NB4 (cell line): ENCODE data around the gene PLSCR3.

Experiments used
- DNase-seq: peaks from one replicate; pipeline ENCODE4 v3.0.0; 2010; ENCODE audit warnings: low read depth
- H3K4me3 ChIP-seq: one replicate; pipeline ENCODE4 v1.5.1; 2011; ENCODE audit warnings: mild to moderate bottlenecking, low read depth, low read length, moderate library complexity
- CTCF ChIP-seq: IDR thresholded peaks from one replicate; pipeline ENCODE4 v1.5.1; 2012; ENCODE audit warnings: low read depth, low read length
- MAX ChIP-seq: IDR thresholded peaks from 2 replicates; pipeline ENCODE4 v1.6.1; 2011; ENCODE audit warnings: low read depth, low read length
- MYC ChIP-seq: IDR thresholded peaks from 2 replicates; pipeline ENCODE4 v1.6.1; 2011; ENCODE audit warnings: low read depth, low read length
- POLR2A ChIP-seq: IDR thresholded peaks from 2 replicates; pipeline ENCODE4 v1.6.1; 2011; ENCODE audit warnings: mild to moderate bottlenecking; ENCODE audit not compliant: insufficient read length; ENCODE audit errors: extremely low read depth

The PLSCR3 gene

GRCh38 chr17:7357381-7357780 lies 36.9 kb downstream of the PLSCR3 start:
- DNase-seq = no peak
- TF ChIP-seq POLR2A = no peak
- no peak for TF ChIP-seq MYC
- TF ChIP-seq CTCF = no peak
- no peak for TF ChIP-seq MAX
- no peak overlapping the region for H3K4me3 ChIP-seq

GRCh38 chr17:7356756-7357155 lies 37.6 kb downstream of the PLSCR3 start:
- no peak for DNase-seq
- TF ChIP-seq MAX = no peak
- no peak for TF ChIP-seq POLR2A
- no peak for TF ChIP-seq MYC
- no peak for TF ChIP-seq CTCF
- H3K4me3 ChIP-seq = no peak overlapping the region

DNA sequence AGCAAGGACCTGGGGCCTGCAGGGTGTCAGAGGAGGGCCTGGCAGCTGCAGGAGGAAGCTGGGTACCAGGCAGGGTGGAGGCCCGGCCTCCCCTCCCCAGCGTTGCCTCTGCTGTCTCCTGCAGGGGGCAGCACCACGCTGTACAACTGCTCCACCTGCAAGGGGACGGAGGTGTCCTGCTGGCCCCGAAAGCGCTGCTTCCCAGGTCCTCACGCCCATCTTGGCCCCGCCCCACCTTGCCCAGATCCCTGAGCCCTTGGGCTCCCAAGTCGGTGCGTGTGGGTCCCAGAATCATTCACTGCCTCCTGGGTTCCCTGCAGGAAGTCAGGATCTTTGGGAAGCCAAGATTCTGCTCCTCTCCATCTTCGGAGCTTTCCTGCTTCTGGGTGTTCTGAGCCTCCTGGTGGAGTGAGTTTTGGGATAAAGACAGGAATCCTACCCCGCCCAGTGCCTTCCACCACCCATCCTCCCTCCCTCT lies 38.2 kb downstream of the PLSCR3 start:
- H3K4me3 ChIP-seq = no peak overlapping the region
- peak; percentile 81 for DNase-seq
- no peak for TF ChIP-seq POLR2A
- TF ChIP-seq MYC = peak; percentile 43; the same call in 1 of the 2 replicates
- peak; percentile 62 for TF ChIP-seq CTCF
- TF ChIP-seq MAX = peak; percentile 59

GRCh38 chr17:7355573-7355972 lies 38.8 kb downstream of the PLSCR3 start:
- TF ChIP-seq POLR2A (no peak), CTCF (no peak), MYC (no peak), MAX (no peak)
- no peak overlapping the region for H3K4me3 ChIP-seq
- no peak for DNase-seq

- TF ChIP-seq CTCF = no peak
- no peak for TF ChIP-seq MAX
- TF ChIP-seq POLR2A = no peak
- TF ChIP-seq MYC = no peak
- DNase-seq = no peak
- no peak within 1 kb of the TSS for H3K4me3 ChIP-seq
Observed at GRCh38 chr17:7355053-7355452, 39.3 kb downstream of the PLSCR3 start, which contains the start of gene TMEM95. Gene TMEM95 (plus strand): TSS chr17:7355156. CDS start chr17:7355205, 49 bp downstream.
